CD4-positive, alpha-beta T cell treated with Interleukin-12 subunit alpha and Interleukin-12 subunit beta, for 1 hour (primary cell): Measurements from ENCODE around the gene FARS2.

Source experiments
- DNase-seq: peaks from one replicate; pipeline ENCODE4 v3.0.0-alpha.2; 2020

FARS2 gene

DNA sequence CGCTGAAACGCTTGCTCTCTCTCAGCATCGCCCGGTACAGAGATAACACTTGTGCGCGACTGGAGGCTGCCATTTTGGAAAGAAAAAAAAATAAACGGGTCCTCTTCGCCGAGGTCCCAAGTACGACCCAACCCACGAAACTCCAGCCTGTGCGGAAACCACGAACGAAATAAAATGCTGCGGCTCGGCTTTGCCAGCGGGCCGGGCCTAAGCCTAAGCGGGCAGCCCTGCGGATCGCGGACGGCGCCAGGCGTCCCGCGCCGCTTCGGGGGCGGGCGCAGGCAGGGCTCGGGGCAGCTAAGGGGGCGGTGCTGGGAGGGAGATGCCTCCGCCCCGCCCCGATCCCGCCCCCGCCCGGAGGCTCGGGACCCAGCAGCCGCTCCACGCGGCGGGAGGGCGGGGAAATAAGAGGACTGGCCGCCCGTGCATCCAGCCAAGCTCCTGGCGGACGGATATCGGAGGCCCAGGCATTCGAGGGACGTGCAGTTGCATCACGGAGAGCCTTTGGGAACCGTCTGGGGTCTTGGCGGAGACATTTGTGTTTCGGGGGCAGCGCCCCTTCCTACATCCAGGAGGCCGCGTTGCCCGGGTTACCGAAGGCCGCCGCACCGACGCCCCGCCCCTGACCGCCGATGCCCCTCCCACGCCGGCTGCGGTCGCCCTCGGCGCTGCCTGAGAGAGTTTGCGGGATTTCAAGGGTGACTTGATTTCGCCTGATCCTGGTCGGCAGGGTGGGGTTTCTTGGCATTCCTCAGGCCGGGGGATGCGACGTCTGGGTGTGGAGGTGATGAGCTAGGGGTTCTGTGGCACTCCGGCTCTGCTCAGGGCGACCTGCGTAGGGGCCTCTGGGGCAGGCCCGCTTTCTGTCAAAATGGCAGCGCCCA is at the start of gene FARS2, which contains the start of gene LYRM4:
FARS2 (plus strand) TSS at position 853 of the 884 bp plus-strand sequence.
LYRM4 (minus strand) TSS at position 290 of the 884 bp plus-strand sequence; CDS start at position 73, 217 bp downstream.
- peak; percentile 92 for DNase-seq

DNA sequence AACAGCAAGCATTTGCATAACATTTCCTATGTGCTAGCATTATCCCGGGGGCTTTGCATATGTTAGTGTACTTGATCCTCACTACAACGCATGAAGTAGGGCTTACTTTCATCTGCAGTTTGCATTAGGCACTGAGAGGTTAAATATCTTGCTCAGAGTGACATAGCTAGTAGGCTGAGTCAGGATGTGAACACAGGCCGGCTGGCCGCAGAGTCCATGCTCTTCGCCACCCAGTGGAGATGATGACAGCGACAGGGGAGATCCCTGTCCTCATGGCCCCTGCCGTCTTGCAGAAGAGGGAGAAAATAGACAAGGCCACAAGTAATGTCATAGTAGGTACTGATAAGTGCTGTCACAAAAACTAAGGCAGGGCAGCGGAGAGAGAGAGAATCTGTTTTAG is 47.5 kb upstream of the FARS2 start:
- no peak for DNase-seq

DNA sequence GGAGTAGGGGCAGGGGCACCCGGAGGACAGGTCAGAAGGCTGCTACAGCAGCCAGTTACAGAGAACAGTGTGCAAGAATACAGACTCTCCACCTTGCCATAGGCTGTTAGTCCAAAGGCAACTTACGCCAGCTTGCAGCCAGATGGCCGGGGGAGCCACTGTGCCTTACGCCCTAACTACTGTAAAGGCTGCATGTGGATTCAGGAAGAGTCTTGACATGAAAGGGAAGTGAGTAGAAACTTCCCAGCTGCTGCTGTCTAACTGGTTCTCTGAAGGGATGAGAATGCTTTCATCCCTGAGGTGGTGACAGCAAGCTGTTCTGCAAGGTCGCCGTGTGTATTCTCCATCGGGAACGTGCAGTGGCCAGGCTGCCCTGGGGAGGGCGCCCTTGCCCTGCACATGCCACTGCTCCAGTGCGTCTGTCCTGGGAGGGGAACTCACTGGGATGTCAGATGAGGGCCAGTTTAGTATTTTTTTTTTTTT is 46.7 kb upstream of the FARS2 start:
- peak; percentile 8 for DNase-seq

DNA sequence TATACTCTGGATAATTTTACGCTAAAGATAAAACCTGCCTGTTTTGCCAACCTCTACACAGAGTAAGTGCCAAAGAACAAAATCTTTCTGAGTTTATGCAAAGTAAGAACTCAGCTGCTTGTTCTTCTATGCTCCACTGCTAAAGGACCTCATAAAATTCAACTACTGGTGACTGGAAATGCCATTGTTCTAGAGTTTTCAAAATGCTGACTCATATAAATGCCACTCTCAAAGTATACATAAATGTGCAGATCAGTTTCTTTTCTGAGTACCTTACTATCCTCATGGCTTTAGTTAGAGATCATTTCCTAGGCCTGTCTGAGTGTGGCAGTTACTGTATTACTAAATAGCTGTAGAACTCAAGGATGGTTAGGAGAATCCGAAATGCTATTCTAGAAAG is 46.2 kb upstream of the FARS2 start:
- no peak for DNase-seq

DNA sequence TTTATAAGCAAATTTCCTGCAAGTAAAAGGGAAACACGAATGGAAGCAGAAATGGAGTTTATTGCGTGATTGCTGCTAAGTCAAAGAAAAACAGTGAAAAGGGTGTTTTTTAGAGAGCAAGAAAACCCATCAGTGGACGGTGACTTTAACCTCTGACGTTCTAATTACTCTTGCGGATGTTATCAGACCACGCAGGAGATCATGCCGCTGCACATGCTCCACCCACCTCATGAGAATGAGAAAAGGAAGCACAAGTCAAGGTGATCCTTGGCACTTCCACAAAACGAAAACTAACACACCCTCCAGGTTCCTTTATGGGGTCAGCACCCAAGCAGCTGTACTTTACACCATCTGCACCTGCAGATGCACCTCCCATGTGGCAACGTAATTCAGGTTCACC is 45.5 kb upstream of the FARS2 start:
- no peak for DNase-seq

DNA sequence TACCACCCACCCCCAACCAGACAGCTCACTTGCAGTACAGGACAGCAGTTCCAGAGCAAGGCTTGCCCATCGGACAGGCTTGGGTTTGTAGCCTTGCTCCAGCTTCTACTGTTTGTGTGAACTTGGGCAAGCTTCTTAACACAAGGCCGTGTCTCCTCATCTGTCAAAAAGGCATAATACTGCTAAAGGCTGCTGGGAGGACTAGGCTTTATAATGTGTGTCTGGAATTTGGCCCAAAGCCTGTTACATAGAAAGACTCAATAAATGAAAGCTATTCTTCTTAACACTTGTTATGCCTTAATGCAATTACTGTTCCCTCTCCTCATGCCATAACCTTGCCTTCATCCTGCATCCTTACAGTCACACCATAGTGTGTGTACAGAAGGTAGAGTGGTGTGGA is 44.0 kb upstream of the FARS2 start:
- DNase-seq = no peak

DNA sequence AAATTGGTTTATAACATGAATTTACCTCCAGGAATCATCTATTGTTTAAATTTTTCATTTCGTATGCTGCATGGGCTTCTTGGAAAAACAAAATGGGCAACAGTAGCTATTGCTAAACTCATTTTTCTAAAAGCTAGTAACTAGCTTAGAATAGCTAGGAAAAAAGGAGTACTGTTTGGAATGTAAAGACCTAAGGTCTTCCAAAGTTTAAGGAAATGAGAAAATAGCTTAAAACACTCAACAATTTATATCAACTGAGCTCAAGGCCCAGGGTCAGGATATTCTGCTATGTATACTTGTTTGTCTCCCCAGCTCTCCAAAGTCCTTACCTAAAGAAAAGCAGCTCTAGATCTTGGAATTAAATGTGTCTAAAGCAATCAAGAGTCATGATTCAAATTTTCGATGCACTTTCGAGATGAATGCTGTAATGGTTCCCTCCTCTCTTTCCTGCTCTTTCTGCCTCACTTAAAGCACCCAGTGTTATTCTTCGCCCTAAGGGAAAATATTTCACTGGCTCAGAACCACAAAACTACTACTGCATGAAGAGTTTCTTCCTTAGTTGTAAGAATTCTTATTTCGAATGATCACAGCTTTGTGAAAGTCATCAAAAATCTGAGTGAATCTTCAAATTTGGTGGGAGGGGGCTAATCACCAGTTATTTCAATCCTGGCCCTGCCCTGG is 42.2 kb upstream of the FARS2 start:
- DNase-seq = no peak

DNA sequence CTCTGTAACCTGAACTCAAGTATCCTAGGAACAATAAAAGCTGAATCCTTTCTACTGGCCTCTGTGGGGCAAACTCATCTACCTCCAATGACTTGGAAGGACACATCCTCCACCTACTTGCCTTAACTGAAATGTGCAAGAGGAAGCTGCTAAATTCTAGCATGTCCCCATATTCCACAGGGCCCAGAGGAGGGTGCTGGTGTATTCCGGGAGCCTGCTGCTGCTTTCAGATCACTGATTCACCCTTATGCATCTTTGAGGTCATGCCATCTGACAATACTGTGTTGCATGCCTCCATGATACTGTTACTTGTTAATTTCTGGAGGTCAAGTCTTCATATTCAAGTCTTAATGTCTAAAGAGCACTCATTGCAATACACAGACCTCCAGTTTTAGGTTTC is 40.9 kb upstream of the FARS2 start:
- DNase-seq = no peak

DNA sequence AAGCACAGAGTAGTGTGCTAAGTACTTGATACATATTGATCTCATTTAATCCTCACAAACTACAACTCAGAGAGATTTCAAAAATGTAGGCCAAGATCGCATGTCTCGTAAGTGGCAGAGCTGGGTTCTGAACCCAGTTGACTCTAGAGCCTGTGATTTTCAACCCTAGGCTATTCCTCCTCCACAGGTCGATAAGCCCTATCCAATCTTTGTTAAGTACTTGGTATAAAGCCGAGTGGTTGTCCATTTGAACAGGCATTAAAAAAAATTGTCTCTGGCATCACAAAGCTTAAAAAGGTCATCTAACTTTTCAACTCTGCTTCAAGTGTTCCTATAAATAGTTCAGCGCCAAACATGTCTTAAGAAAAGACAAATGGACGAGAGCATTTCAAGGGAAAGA is 38.0 kb upstream of the FARS2 start:
- DNase-seq = no peak

DNA sequence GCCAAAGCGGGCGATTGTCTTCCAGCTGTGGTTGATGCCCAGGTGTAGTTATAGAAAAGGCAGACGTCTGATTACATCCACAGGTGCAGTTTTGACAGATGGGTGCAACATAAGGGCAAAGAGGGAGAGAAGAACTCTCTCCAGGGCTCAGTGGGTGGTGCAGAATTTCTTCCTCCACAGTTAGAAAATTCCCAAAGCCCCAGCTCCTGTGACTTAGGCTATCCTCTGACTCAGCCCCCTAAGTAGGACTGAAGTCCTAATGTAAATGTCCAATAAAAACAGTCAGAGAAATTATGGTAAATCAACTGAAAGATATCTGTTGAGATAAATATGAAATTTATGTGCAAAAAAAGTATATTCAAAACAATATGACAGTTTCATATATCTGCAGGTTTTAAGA is 32.0 kb upstream of the FARS2 start:
- DNase-seq = no peak

DNA sequence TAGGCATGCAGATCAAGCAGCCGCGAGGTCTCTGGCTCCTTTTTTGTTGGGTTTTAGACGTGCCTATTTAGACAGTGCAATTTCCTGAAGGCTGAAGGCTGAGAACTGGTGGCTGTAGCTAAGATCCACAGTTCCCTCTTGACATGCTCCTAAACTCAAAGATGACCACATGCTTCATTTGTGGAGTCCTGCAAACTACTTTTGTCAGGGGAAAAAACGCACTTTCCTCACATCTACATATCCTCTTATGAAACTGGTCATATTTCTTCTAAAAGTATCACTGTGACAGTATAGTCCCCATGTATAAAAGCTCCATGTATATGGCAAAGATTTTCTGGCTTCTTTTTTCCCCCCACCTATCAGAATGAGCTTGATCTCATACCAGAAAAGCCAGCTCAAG is 31.2 kb upstream of the FARS2 start:
- DNase-seq = no peak

DNA sequence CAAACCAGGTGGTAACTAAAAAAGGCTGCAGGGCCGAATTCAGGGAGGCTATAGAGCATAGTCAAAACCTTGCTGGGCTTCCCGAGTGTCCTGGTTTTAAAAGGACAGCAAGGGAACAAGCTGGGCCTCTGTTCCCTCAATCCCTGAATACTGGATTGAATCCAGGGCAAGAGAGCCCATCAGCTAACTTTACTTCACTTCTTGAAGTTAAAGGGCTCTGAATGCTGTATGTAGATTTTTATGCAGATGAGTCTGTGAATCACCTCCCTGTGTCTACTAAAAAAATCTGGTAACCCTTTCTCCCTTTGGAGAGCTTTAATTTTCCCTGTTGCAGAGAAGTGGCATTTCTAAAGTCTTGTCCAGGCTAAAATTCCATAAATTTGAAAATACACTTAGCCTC is 30.0 kb upstream of the FARS2 start:
- DNase-seq = no peak

DNA sequence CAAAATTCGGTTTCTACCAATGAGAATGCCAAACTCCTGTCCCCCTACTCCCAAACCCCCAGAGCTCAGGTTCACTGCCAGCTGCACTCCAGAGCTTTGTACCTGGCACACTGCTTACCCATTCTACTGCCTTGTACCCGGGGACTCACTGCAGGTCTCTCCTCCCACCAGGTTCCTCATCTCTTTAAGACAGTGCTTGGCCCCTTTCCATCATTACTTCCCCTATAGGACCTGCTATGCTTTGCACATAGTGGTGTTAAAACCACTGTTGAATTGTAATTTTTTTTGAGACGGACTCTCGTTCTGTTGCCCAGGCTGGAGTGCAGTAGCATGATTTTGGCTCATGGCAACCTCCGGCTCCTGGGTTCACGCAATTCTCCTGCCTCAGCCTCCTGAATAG is 26.4 kb upstream of the FARS2 start:
- DNase-seq = no peak

DNA sequence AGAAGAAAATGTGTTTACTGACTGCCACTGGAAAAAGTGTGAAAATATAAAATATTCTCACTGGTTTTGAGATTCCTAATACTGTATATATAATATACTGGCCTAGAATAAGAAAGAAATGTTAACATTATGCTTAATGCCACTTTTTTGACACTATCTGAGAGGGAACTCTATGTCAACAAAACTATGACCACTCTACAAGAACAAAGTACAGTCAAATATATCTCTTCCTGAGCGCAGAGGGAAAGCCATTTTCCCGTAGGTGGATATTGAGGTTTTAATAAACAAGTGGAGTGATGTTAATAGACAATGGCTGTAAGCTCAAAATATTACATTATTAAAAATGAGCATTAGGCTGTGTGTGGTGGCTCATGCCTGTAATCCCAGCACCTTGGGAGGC is 25.5 kb upstream of the FARS2 start:
- DNase-seq = no peak

DNA sequence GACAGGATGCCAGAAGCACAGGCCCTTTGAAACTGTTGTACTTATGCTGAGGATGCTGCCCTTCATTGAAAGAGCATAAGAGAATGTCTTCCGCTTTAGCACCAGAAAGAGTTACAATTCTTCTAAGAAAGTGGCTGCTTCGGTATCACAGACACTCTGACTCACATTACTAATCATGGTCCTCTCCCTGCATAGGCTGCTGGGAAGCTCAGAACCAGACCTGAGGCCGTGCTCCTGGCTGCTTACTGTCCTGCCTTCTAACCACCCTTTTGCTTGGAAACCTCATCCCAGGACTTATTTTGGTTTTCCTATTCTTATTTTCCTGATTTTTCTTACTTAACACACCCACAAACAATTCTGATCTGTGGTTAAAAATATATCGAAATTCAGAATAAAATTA is 23.5 kb upstream of the FARS2 start:
- DNase-seq = no peak

DNA sequence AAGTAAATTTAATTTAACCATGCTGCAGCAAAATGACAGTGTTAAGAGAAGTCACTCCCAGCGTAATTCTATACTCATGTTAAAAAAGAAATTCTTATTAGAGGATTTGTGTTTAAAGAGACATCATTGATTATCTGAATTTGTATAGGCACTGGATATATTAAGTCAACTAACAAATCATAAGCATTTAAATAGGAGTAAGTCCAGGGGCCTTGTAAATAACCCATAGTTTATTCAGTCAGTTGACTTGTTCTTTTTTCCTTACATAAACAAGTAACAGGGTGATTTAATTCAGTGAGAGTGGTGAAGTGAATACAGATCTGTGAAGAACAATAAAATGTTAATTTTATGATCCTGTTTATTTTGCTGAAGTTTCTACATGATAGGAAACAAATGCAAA is 23.0 kb upstream of the FARS2 start:
- no peak for DNase-seq

DNA sequence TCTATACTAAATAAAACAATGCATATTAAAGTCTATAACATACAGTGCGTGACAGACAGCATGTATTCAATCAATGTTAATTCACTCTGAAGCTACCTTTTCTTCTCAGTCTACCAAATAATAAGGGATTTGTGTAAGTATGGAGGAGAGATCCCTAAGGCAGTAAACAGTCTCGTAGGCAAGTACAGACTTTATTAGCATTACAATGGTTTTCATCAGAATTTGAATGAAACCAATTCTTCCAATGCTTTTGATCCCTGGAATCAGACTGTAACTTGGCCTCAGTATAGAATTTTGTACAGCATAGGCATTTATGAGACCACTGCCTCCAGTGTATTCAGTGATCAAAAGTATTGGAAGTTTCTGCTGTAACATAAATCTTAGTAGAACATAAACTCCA is 20.1 kb upstream of the FARS2 start:
- no peak for DNase-seq

DNA sequence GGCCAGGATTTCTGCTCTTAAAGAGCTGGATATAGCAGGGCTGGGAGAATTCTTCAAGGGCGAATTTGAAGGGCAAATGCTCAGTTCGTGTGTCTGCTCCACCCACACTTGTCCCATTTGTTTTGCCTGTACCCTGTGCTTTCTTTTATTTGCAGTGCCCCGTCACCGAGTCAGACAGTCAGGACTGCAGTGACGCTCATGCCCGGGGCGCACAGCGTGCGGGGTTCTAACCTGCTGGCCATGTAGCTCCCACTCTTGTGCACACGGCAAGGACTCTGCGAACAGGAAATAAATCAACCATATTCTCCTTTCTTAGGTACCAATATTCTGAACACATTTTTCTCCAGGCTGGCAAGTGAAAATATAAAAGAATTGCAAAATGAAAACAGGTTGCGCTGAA is 18.2 kb upstream of the FARS2 start:
- no peak for DNase-seq

DNA sequence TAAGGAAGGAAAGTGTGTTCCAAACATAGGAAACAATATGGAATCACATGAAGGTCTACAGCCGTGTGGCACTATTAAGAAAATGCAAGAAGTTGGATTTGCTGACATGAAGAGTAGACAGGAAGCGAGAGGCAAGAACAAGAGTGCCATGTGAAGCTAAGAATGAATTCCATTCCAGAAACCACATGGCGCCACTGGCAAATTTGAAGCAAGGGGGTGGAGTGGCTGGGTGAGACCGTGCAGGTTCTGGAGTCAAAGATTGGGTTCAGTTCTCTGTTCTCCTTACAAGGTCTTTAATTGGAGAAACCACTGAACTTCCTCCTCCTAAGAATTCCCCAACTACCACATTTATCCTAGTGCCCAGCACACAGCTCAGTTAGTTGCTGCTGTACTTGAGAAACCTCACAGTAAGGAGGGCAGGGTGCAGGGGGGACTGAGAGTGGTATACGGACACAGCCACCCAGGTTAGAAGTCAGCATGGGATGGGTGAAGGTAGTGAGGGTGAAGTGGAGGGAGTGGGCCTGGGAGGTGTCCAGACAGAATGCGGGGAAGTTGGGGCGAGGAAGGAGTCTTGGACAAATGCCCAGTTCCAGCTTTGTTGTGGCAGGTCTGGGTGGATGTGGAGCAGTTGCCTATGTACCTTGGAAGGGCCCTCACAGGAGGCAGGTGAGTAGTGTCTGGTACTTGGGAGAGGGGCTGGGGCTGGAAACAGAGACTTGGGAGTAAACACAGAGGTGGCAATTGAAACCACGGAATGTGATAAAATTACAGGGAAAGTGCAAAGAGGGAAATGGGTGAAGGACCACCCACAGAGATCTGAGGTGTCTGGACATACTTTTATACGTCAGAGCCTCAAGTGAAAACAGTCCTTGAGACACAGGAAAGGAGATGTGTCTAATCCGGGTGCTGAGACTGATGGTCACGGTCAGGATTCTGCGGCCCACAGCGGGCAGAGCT is 14.9 kb upstream of the FARS2 start:
- DNase-seq = no peak

DNA sequence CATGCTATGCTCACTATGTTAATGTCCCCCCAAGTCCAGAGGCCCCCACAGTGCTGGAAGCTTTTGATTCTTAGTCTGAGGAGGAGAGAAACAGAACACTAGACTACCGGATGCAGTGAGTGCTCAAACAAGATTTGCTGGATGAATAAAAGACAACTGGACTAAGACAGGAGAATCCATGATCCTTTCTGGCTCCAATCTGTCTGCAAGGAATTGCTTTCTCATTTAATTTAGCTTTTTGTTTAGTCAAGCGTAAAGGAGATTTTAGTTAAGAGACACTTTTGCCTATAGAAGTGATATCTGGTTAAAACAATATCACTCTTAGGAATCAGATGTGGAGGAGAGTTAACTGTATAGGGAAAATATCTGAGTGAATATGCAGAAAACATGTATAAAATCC is 14.1 kb upstream of the FARS2 start:
- no peak for DNase-seq

DNA sequence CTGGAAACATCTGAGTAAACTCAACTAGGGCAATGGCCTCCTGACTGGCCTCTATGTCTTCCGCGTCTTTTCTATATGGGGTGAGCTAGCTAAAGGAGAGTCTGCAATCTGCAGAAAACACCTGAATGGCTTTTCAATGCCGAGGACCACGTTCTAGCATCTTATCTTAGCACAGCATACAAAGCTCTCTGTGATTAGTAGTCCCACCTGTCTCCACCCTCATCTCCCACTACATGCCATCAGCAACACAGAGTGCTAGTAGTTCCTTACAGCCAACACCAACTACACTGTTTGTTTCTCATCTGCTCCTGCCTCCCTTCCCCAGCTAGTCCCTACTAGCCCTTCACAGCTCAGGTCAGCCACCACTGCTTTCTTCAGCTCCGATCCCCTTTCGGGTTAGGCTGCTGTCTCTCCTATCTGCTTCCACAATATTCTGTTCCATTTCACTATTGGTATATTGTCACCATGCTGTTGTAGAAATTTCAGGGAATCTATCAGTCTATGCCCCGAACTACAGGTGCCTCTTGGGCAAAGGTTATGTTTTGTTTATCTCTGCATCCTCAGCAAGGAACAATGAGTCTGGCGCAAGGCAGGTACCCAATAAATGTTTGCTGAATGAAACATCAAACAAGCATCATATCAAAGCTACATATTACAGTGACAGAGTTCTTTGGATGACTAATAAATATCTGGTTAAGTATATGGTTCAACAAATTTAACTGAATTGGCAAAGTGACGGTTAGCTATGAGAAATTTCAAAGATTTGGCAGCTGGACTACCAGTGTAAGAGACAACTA is 12.8 kb upstream of the FARS2 start:
- no peak for DNase-seq

DNA sequence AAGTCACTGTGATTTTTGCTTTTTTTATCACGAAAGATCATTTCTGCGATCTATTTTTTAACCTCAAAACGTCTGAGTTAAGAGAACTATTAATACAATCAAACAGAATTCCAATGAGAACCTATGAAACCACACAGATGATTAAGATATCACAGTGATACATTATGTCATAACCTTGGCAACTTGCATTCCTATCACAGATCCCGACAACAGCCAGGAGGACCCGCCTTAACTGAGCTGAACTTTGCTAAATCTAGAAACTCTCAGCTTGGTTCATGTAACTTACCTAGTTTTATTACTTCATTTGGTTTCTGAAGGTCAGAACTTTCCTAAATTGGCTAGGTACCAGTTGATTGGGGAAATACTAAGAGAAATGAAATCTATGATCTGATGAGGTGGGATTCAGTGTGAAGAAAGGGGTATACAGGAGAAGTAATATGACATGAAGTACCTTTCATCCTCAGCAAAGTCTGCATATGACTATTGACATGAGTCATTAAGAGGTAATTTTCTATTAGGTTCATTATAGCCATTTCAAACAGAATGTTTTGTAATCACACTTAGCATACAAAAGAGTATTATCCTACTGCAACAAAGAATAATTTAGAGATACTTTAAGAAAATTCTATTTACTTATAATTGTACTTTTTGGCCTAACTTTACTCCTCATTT is 11.7 kb upstream of the FARS2 start:
- no peak for DNase-seq
